ENCODE results near the gene SPATA33.

- TF ChIP-seq CTCF (IDR thresholded peaks at IDR 0.05; ENCODE audit: low read depth, low read length) (no peak), EZH2phosphoT487 (IDR thresholded peaks at IDR 0.05; ENCODE audit: low read depth) (no peak)
These were observed 2.5 kb upstream of the SPATA33 start for GRCh38 chr16:89655062-89655643.

Data from OCI-LY3 (cell line).